ELR (cell line): ENCODE results near the gene CHID1.

Experiments
- DNase-seq: peaks from one replicate; pipeline ENCODE4 v3.0.0-alpha.2; 2015; ENCODE audit warnings: low read depth

The CHID1 gene

GRCh38 chr11:849951-850774, 60.4 kb downstream of the CHID1 start:
- no peak for DNase-seq

- DNase-seq: no peak
Observed at GRCh38 chr11:849104-849824, 61.3 kb downstream of the CHID1 start.

- DNase-seq: peak; percentile 45
Observed at GRCh38 chr11:848380-848931, 62.2 kb downstream of the CHID1 start.

- DNase-seq: no peak
Observed at GRCh38 chr11:847876-848275, 62.7 kb downstream of the CHID1 start.

GRCh38 chr11:846496-847098, 64.0 kb downstream of the CHID1 start:
- peak; percentile 78 for DNase-seq

- no peak for DNase-seq
Observed at GRCh38 chr11:845872-846495, 64.6 kb downstream of the CHID1 start.

GRCh38 chr11:844693-845644, 65.6 kb downstream of the CHID1 start:
- DNase-seq: peak; percentile 79

GRCh38 chr11:843818-844692, 66.6 kb downstream of the CHID1 start:
- peak; percentile 92 for DNase-seq

GRCh38 chr11:843086-843734, 67.4 kb downstream of the CHID1 start:
- DNase-seq: peak; percentile 46

- peak; percentile 94 for DNase-seq
Observed at GRCh38 chr11:842370-843002, 68.1 kb downstream of the CHID1 start, which contains the start of the genes POLR2L and TSPAN4. Gene POLR2L, minus strand, starts transcription at chr11:842529. Its CDS starts 21 bp downstream, at chr11:842508. Gene TSPAN4, plus strand, starts transcription at chr11:842852. Its CDS starts 7,453 bp downstream, at chr11:850305.

- DNase-seq: no peak
Observed at GRCh38 chr11:841981-842369, 68.6 kb downstream of the CHID1 start.

GRCh38 chr11:839875-840617, 70.6 kb downstream of the CHID1 start:
- DNase-seq: peak; percentile 49

- DNase-seq: no peak
Observed at GRCh38 chr11:839280-839623, 71.4 kb downstream of the CHID1 start.

GRCh38 chr11:838441-839279, 72.0 kb downstream of the CHID1 start:
- DNase-seq: peak; percentile 57

- DNase-seq: no peak
Observed at GRCh38 chr11:837990-838307, 72.7 kb downstream of the CHID1 start.

- DNase-seq: no peak
Observed at GRCh38 chr11:837189-837989, 73.2 kb downstream of the CHID1 start.

- no peak for DNase-seq
Observed at GRCh38 chr11:836700-837099, 73.9 kb downstream of the CHID1 start.
